ENCODE data around the gene PROKR2.

Gene PROKR2

GRCh38 chr20:5316188-5317158 is at the start of gene PROKR2:
Gene PROKR2 (minus strand): TSS chr20:5316954. CDS start chr20:5314369, 2,585 bp downstream.
- no peak for DNase-seq

DNA sequence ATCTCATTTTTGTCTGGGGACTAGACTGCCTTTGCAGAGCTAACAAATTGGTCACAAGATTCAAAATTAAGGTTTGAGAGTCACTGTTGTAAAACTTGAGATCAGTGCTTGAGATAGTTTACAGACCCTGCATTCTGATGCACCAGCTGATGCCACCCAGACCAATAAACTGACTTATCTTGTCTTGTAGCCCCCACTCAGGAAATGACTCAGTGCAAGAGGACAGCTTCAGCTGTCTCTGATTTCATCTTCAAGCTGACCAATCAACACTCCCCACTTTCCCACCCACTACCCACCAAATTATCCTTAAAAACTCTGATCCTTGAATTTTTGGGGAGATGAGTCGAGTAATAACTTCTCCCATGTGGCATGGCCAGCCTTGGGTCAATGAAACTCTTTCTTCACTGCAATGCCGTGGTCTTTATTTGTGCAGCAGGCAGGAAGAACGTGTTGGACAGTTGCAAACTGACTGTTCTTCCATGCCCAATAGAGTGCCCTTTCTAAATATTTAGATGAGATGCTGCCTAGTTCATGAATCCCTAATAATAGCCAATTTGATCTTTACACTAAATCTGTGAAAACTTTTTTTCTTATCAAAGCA is 48.3 kb upstream of the PROKR2 start:
- DNase-seq: no peak

- DNase-seq: no peak
These were observed 47.5 kb upstream of the PROKR2 start for GRCh38 chr20:5364136-5364821.

DNA sequence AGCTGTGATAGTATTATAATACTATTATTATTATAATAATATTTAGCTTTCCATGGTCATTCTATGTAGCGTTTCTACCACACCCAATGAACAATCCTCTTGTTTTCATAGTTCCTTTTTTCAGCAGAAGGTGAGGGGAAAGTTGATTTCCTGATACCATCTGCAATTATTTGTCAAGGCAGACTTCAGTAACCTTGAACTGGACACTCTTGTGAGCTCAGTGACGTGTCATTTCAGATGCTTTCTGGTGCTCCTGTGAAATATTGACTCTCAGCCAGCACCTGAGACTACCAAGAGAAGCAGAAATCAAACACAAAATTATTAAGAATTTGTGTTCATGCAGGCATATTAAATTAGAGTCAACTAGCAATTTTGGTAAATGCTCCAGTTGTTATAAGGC is 46.0 kb upstream of the PROKR2 start:
- no peak for DNase-seq

- no peak for DNase-seq
These were observed 44.4 kb upstream of the PROKR2 start for GRCh38 chr20:5361176-5361575.

DNA sequence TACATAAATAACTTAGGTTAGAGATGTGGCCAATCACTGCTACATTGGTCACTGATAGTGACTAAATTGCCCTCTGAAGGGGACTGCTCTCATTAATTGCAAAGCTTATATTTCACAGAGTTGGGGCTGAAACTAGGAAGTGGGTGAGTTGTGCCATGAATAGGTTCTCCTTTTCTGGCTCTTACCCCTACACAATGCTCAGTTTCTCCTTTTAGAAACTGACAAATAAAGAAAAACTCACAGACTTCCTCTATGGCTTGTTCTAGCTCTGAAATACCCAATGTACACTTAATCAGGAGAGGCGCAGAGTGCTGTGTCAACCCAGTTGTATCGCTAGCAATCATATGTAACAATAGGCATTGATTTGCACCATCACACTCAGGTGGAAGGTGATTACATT is 41.2 kb upstream of the PROKR2 start:
- no peak for DNase-seq

GRCh38 chr20:5356941-5357340 is 40.2 kb upstream of the PROKR2 start:
- no peak for DNase-seq

DNA sequence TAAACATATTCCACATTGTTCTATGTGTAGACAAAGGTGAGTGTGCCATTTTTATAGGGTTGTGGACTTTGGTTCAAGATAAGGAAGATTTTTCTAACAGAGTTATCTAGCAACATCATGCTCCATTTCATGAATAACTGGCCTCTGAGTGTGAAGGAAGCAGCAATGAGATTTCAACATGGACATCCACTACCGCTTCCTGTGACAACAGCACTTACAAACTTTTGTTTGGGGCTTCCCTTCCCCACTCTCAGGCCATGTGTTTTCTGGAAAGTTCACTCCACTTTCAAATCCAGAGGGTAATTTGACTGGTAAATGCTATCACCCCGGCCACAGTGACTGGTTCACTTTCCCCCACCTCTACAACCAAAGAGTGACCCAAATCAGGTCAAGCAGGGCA is 38.1 kb upstream of the PROKR2 start:
- DNase-seq: no peak

- DNase-seq: no peak
These were observed 37.1 kb upstream of the PROKR2 start for GRCh38 chr20:5353624-5354496.

- DNase-seq: no peak
These were observed 32.7 kb upstream of the PROKR2 start for GRCh38 chr20:5349448-5349847.

- DNase-seq: no peak
These were observed 25.3 kb upstream of the PROKR2 start for GRCh38 chr20:5342021-5342420.

DNA sequence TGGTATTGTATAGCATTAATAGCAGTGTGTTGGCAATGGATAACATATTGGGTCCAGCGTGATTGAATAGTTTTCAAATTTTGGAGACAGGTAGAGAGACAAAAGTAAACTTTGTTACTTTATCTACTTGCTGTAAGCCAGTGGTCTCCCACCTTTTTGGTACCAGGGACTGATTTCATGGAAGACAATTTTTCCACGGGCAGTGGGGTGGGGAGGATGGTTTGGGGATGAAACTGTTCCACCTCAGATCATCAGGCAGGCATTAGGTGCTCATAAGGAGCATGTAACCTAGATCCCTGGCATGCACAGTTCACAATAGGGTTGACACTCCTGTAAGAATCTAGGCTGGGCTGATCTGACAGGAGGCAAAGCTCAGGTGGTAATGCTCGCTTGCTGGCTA is 14.6 kb upstream of the PROKR2 start:
- DNase-seq: no peak

GRCh38 chr20:5328268-5328667 is 11.5 kb upstream of the PROKR2 start:
- no peak for DNase-seq

- no peak for DNase-seq
These were observed 10.6 kb upstream of the PROKR2 start for GRCh38 chr20:5327356-5327755.

DNA sequence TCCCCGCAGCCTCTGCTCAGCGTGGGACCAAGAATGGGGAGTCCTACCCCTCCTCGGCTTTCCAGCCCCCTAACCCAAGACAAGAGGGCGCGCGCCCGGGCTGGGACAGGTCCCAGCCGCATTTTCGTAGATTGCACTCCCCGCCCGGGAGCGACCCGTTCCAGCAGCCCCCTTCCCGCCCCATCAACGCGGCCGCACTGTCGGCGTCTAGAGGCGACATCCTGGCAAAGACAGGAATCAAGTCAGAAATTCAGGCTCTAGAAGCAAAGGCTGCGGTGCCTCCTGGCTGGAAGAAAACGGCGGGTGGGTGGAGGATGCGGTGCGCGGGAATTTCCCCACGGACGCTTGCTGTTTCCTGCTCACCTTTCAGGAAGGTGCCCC is 957 bp downstream of the PROKR2 start:
- DNase-seq: no peak

GRCh38 chr20:5313916-5314315 is 2.8 kb downstream of the PROKR2 start:
- no peak for DNase-seq

GRCh38 chr20:5312518-5312917 is 4.2 kb downstream of the PROKR2 start:
- no peak for DNase-seq

DNA sequence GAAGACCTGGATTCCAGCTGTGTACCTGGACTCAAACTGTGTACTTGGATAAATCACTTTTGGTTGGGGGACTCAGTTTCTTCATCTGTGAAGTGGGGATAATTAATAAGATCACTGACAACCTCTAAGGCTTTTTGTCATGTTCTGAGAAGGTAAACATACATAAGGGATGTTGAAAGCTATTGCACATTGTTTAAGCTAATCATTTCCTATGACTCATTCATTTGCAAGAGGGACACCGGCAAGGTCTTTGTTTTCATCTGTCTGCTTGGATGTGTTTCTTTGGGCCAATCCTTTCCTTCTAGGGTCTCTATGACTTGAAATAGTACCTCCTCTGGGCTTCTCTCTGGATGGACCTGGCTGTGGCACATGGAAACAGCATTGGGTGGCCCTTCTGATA is 6.8 kb downstream of the PROKR2 start:
- DNase-seq: no peak

DNA sequence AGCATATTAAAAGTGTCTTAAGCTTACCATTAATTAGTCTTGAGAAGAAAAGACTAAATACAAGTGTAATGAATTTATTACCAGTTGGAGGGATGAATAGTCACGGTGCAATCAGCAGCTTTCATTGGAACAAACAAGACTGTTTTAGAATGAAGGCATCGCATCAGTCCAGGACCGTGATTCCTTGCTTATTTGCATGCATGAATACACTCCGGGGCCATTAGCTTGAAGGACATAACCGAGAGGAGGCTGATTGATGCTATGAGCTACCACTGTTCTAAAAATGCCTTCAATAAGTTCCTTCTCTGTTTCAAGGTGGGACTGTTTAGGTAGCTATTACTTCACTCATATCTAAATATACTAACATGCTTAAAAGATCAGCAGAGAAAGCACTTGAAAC is 17.9 kb downstream of the PROKR2 start:
- DNase-seq: no peak

DNA sequence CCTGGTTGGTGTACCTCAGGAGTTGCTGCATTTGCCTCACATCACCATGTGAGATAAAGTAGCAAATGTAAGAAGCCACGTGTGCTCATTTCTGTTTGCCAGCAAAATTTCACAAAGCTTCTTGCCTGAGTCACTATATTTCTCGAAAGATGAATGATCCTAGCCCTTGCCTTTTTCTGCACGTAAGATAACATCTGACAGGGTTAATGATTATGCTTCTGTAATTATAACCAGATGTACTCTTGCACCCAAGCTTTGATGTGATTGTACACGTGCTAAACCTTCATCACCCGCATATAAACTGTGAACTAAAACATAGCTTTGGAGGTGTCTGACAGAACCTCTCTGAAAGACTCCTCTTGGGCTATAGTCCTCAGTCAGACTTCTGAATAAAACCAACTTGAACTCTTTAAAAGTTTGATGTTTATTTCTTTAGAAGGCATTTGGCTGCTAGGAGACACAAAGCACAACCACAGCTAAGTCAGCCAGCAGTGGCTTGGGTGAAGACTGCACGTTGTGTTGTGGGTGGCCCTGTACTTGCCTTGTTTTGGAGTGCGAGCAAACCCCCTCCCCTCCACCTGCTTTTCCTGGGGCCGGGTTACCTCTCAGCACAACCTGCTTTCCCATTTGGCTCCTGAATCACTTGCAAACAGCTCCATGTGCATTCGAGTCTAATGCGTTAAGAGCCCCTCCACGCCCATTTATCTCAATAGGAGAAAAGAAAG is 19.3 kb downstream of the PROKR2 start:
- no peak for DNase-seq

DNA sequence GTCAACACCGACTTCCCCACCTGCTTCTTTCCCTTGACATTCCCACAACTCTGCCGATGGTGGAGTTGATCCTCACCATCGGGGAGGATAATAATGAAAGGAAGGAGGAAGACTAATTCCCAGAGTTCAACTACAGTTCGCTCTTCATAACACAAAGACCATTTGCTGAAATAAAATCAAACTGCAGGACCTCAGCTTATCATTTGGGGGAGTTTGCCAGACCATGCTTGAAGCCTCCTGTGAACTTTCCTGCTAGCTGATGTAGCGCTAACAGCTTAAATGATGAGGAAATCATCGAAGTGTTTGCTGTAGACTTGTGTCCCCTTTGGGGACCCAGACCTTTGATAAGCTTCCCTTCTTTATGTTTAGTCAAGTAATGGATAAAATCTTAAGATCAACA is 26.2 kb downstream of the PROKR2 start:
- no peak for DNase-seq

- no peak for DNase-seq
These were observed 34.2 kb downstream of the PROKR2 start for GRCh38 chr20:5282561-5282960.

Data from KG1 (cell line).